SK-N-SH (cell line): ENCODE data around the gene ZCCHC14. TPM values are rescaled to one million over a fixed set of nuclear protein-coding genes. Genes with fewer than 3 reads are reported as not detected.

Experiments used
- CTCF ChIA-PET: fragments of 300-600, 350-600 bp; formaldehyde crosslinking; extraction: SDS; loops from one replicate; lab custom pipeline; 2021; lab: Yijun Ruan, JAX
- POLR2A ChIA-PET: fragments of 350-600 bp; sonication (Branson Sonifier 250); formaldehyde crosslinking; extraction: SDS; loops from one replicate; lab custom pipeline; 2020; ENCODE audit warnings: antibody characterized with exemption, inconsistent platforms; lab: Yijun Ruan, JAX
- DNase-seq: peaks from one replicate; pipeline ENCODE4 v3.0.0; 2012
- H2AFZ ChIP-seq: fragments of 200-600 bp; sonication (generic); 2 replicates; pipeline ENCODE4 v1.8.1; 2016; ENCODE audit warnings: antibody characterized with exemption, mild to moderate bottlenecking, low read depth
- H3F3A ChIP-seq: fragments of 200-600 bp; sonication (generic); replicated peaks from 2 replicates; pipeline ENCODE3; 2016; ENCODE audit warnings: antibody characterized with exemption, mild to moderate bottlenecking; ENCODE audit not compliant: insufficient read depth
- H3K27ac ChIP-seq, 2 experiments: fragments of 200-500 bp in 1 of 2; fragments of 200-600 bp in 1 of 2; sonication (Bioruptor generic) in 1 of 2; sonication (generic), shearing (Covaris generic) in 1 of 2; 2 replicates each; pipeline versions ENCODE4 v1.5.1 to v1.6.1; 2014 to 2016; ENCODE audit warnings: low read depth in 2 of 2, inconsistent platforms in 1 of 2, low read length in 1 of 2, mild to moderate bottlenecking in 1 of 2, mixed read lengths in 1 of 2
- H3K27me3 ChIP-seq: fragments of 200-600 bp; sonication (generic), shearing (Covaris generic); 2 replicates; pipeline ENCODE4 v1.6.1; 2016; ENCODE audit warnings: mixed run types; ENCODE audit not compliant: insufficient read depth
- H3K36me3 ChIP-seq, 2 experiments: fragments of 200-500 bp in 1 of 2; fragments of 200-600 bp in 1 of 2; sonication (Bioruptor generic) in 1 of 2; sonication (generic) in 1 of 2; replicated peaks in 1 of 2; 2 replicates each; pipeline versions ENCODE3 to v1.5.1; 2014 to 2016; ENCODE audit warnings: low read length in 1 of 2, mild to moderate bottlenecking in 1 of 2; ENCODE audit not compliant: insufficient read depth in 2 of 2, control insufficient read depth in 1 of 2
- H3K4me1 ChIP-seq, 2 experiments: fragments of 200-500 bp in 1 of 2; fragments of 200-600 bp in 1 of 2; sonication (Bioruptor generic) in 1 of 2; sonication (generic), shearing (Covaris generic) in 1 of 2; 2 replicates each; pipeline versions ENCODE4 v1.5.1 to v1.6.1; 2014 to 2016; ENCODE audit warnings: low read depth in 1 of 2, low read length in 1 of 2, mixed run types in 1 of 2; ENCODE audit not compliant: insufficient read depth in 2 of 2, control insufficient read depth in 1 of 2
- H3K4me2 ChIP-seq: fragments of 200-600 bp; sonication (generic), shearing (Covaris generic); 2 replicates; pipeline ENCODE4 v1.6.1; 2017; ENCODE audit warnings: mixed run types
- H3K4me3 ChIP-seq, 2 experiments: fragments of 200-500 bp in 1 of 2; fragments of 200-600 bp in 1 of 2; sonication (Bioruptor generic) in 1 of 2; sonication (generic), shearing (Covaris generic) in 1 of 2; 2 replicates each; pipeline versions ENCODE4 v1.5.1 to v1.8.1; 2014 to 2016; ENCODE audit warnings: low read depth in 2 of 2, inconsistent platforms in 1 of 2, low read length in 1 of 2, mild to moderate bottlenecking in 1 of 2, mixed read lengths in 1 of 2, moderate library complexity in 1 of 2
- H3K79me2 ChIP-seq: fragments of 200-600 bp; sonication (generic); 2 replicates; pipeline ENCODE4 v1.8.1; 2017; ENCODE audit warnings: mild to moderate bottlenecking; ENCODE audit not compliant: insufficient read depth
- H3K9ac ChIP-seq: fragments of 200-600 bp; sonication (generic); 2 replicates; pipeline ENCODE4 v1.6.1; 2017; ENCODE audit warnings: mixed run types
- H3K9me2 ChIP-seq: fragments of 200-600 bp; sonication (generic); 2 replicates; pipeline ENCODE4 v1.6.1; 2017; ENCODE audit warnings: mixed run types
- H3K9me3 ChIP-seq: fragments of 200-600 bp; sonication (generic); 2 replicates; pipeline ENCODE4 v1.6.1; 2017; ENCODE audit warnings: mixed run types, mild to moderate bottlenecking, moderate library complexity
- H4K20me1 ChIP-seq: fragments of 200-600 bp; sonication (generic); 2 replicates; pipeline ENCODE4 v1.6.1; 2017; ENCODE audit warnings: mild to moderate bottlenecking, mixed run types; ENCODE audit not compliant: insufficient read depth
- CHD2 ChIP-seq: fragments of 150-350 bp; IDR thresholded peaks from 2 replicates; pipeline ENCODE4 v1.6.1; 2018; ENCODE audit warnings: low read length; ENCODE audit not compliant: partially characterized antibody
- CTCF ChIP-seq: fragments of 200-600 bp; sonication (generic); IDR thresholded peaks from 2 replicates; pipeline ENCODE4 v1.6.1; 2017; ENCODE audit warnings: antibody characterized with exemption, mild to moderate bottlenecking, moderate library complexity
- ELF1 ChIP-seq: IDR thresholded peaks from 2 replicates; pipeline ENCODE4 v1.4.0; 2012
- FOXJ3 ChIP-seq: sonication (generic); formaldehyde crosslinking; IDR thresholded peaks from 2 replicates; pipeline ENCODE4 v1.5.1; 2020; ENCODE audit warnings: mild to moderate bottlenecking, missing genetic modification reagents
- GATA2 ChIP-seq: sonication (generic); formaldehyde crosslinking; IDR thresholded peaks from 2 replicates; pipeline ENCODE4 v1.5.0; 2020; ENCODE audit warnings: mild to moderate bottlenecking, missing genetic modification reagents
- IRF3 ChIP-seq: fragments of 150-350 bp; IDR thresholded peaks from 2 replicates; pipeline ENCODE4 v1.6.1; 2016; ENCODE audit warnings: mild to moderate bottlenecking, low read depth, low read length
- JUND ChIP-seq: IDR thresholded peaks from 2 replicates; pipeline ENCODE4 v1.4.0; 2012
- MAX ChIP-seq: IDR thresholded peaks from 2 replicates; pipeline ENCODE4 v1.4.0; 2012; ENCODE audit warnings: low read depth
- MEF2A ChIP-seq: IDR thresholded peaks from 2 replicates; pipeline ENCODE4 v1.4.0; 2012; ENCODE audit warnings: low read depth, borderline replicate concordance
- MXI1 ChIP-seq: IDR thresholded peaks from 2 replicates; pipeline ENCODE4 v1.6.1; 2012; ENCODE audit warnings: mild to moderate bottlenecking, low read depth, low read length, improper control_type of control experiment
- NRF1 ChIP-seq: IDR thresholded peaks from 2 replicates; pipeline ENCODE4 v1.6.1; 2012; ENCODE audit warnings: low read depth, mild to moderate bottlenecking, low read length
- PBX3 ChIP-seq: IDR thresholded peaks from 2 replicates; pipeline ENCODE4; 2012
- POLR2AphosphoS5 ChIP-seq: IDR thresholded peaks from 2 replicates; pipeline ENCODE4 v1.6.1; 2012; ENCODE audit warnings: low read depth, low read length
- RAD21 ChIP-seq: IDR thresholded peaks from 2 replicates; pipeline ENCODE4 v1.6.1; 2012; ENCODE audit warnings: mild to moderate bottlenecking, low read length
- RCOR1 ChIP-seq: fragments of 150-350 bp; IDR thresholded peaks from 2 replicates; pipeline ENCODE4 v1.6.1; 2017; ENCODE audit warnings: antibody characterized with exemption, low read length
- RFX5 ChIP-seq: IDR thresholded peaks from 2 replicates; pipeline ENCODE4 v1.6.1; 2012; ENCODE audit warnings: mild to moderate bottlenecking, improper control_type of control experiment, low read length
- SIN3A ChIP-seq: IDR thresholded peaks from 2 replicates; pipeline ENCODE4 v1.6.1; 2012; ENCODE audit warnings: low read depth, mild to moderate bottlenecking, low read length, moderate library complexity, borderline replicate concordance
- SMC3 ChIP-seq: IDR thresholded peaks from 2 replicates; pipeline ENCODE4 v1.6.1; 2012; ENCODE audit warnings: low read depth, low read length, improper control_type of control experiment
- TAF1 ChIP-seq: IDR thresholded peaks from 2 replicates; pipeline ENCODE4 v1.6.1; 2012; ENCODE audit warnings: low read depth, mild to moderate bottlenecking, low read length, moderate library complexity, borderline replicate concordance
- TCF12 ChIP-seq: IDR thresholded peaks from 2 replicates; pipeline ENCODE4 v1.4.0; 2012
- USF1 ChIP-seq: IDR thresholded peaks from 2 replicates; pipeline ENCODE4 v1.4.0; 2012; ENCODE audit warnings: low read depth, borderline replicate concordance
- WGBS: methylation state at CpG from one replicate; pipeline ENCODE4 v1.1.6; 2017; ENCODE audit warnings: low lambda C conversion rate; 5-methylcytosine and 5-hydroxymethylcytosine counted together
- polyA plus RNA-seq, 3 experiments: library from polyadenylated mRNA; depleted of rRNA; stranded (reverse); fragments of >200 nt; gene quantifications; 2 replicates each; pipeline ENCODE4 v1.2.3, GENCODE V29; 2012
- TF ChIP-seq, protein P1 (sequence below): IDR thresholded peaks from 2 replicates; pipeline ENCODE4 v1.4.0; 2012; ENCODE audit warnings: low read depth, borderline replicate concordance

Gene ZCCHC14
- polyA plus RNA-seq (2012; rRNA removed) = 5.6 and 5.7 TPM in 2 replicates
- polyA plus RNA-seq (2012; cell fraction: cytosol; rRNA removed) = 5.4 and 5.9 TPM in 2 replicates
- polyA plus RNA-seq (2012; cell fraction: nucleus; rRNA removed) = 22.8 and 27.5 TPM in 2 replicates

GRCh38 chr16:87492721-87493607 lies at the start of gene ZCCHC14:
ZCCHC14 (minus strand) TSS chr16:87493024; CDS start chr16:87492238, 786 bp downstream.
- ChIA-PET CTCF (interaction anchor here (1.3 to 1.6 kb wide), 2 partner anchors 29 to 76 kb away, joined by 4 read pairs; no protein-coding TSS in a partner anchor), POLR2A (no interaction called here)
- Histone ChIP-seq H3K4me1 (peaks cover 5 to 29% of the 10 kb centered on the region in 2 experiments; a peak in 3 of 4 replicates), H2AFZ (peak within 1 kb of the TSS; percentile 97), H3K27ac (peak within 1 kb of the TSS in 1 of 2 experiments; percentile 78; a peak in 2 of 4 replicates), H3K79me2 (peaks cover 39% of the 10 kb centered on the region), H3F3A (no peaks in the 10 kb centered on the region), H3K27me3 (no peaks in the 10 kb centered on the region), H3K4me3 (peak within 1 kb of the TSS; percentile 65 to 68), H3K9ac (peak within 1 kb of the TSS; percentile 48; the same call in 1 of the 2 replicates), H3K9me3 (no peaks in the 10 kb centered on the region), H3K36me3 (no peaks in the 10 kb centered on the region), H4K20me1 (peaks cover 40% of the 10 kb centered on the region), H3K9me2 (no peaks in the 10 kb centered on the region), H3K4me2 (peak within 1 kb of the TSS; percentile 82)
- DNase-seq = peak; percentile 99
- WGBS = 0% methylated on average over 27 of the region's 119 CpGs
- TF ChIP-seq PBX3 (peak; percentile 99), CHD2 (peak; percentile 99), FOXJ3 (CRISPR knock-in tag) (no peak), GATA2 (no peak), RCOR1 (peak; percentile 73; the same call in 1 of the 2 replicates), TCF12 (no peak), SIN3A (peak; percentile 41; the same call in 1 of the 2 replicates), RAD21 (no peak), RFX5 (no peak), IRF3 (no peak; the same call in 1 of the 2 replicates), TAF1 (peak; percentile 74), MXI1 (no peak), MEF2A (no peak), MAX (peak; percentile 28; the same call in 1 of the 2 replicates), ELF1 (no peak), CTCF (no peak), SMC3 (no peak), NRF1 (no peak), JUND (no peak), POLR2AphosphoS5 (peak; percentile 54), USF1 (peak; percentile 47; the same call in 1 of the 2 replicates)
- TF ChIP-seq, protein P1, sequence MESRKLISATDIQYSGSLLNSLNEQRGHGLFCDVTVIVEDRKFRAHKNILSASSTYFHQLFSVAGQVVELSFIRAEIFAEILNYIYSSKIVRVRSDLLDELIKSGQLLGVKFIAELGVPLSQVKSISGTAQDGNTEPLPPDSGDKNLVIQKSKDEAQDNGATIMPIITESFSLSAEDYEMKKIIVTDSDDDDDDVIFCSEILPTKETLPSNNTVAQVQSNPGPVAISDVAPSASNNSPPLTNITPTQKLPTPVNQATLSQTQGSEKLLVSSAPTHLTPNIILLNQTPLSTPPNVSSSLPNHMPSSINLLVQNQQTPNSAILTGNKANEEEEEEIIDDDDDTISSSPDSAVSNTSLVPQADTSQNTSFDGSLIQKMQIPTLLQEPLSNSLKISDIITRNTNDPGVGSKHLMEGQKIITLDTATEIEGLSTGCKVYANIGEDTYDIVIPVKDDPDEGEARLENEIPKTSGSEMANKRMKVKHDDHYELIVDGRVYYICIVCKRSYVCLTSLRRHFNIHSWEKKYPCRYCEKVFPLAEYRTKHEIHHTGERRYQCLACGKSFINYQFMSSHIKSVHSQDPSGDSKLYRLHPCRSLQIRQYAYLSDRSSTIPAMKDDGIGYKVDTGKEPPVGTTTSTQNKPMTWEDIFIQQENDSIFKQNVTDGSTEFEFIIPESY = peak; percentile 96
